GM12878 (cell line): ENCODE data around the gene TRMT10C. TPM values are rescaled to one million over a fixed set of nuclear protein-coding genes. Genes with fewer than 3 reads are reported as not detected.

Experiments used
- ATF2 ChIP-seq: IDR thresholded peaks from 2 replicates; pipeline ENCODE4 v1.6.1; 2012; ENCODE audit warnings: low read length, inconsistent platforms
- ATF7 ChIP-seq: fragments of 450-650 bp; IDR thresholded peaks from 2 replicates; pipeline ENCODE4 v1.6.1; 2016; ENCODE audit warnings: low read depth, mild to moderate bottlenecking
- BCL11A ChIP-seq: IDR thresholded peaks from 2 replicates; pipeline ENCODE4 v1.6.1; 2011; ENCODE audit warnings: low read depth, low read length
- BCLAF1 ChIP-seq: fragments of 450-650 bp; IDR thresholded peaks from 2 replicates; pipeline ENCODE4 v1.6.1; 2017; ENCODE audit warnings: antibody characterized with exemption, mild to moderate bottlenecking, moderate library complexity
- CREM ChIP-seq: IDR thresholded peaks from 2 replicates; pipeline ENCODE4 v1.6.1; 2014; ENCODE audit warnings: antibody characterized with exemption, low read depth
- ESRRA ChIP-seq: IDR thresholded peaks from 2 replicates; pipeline ENCODE4 v1.6.1; 2012; ENCODE audit warnings: mild to moderate bottlenecking, low read length, improper control_type of control experiment
- FOXM1 ChIP-seq: IDR thresholded peaks from 2 replicates; pipeline ENCODE4 v1.6.1; 2012; ENCODE audit warnings: low read depth, mild to moderate bottlenecking, inconsistent platforms, low read length, moderate library complexity
- JUNB ChIP-seq: IDR thresholded peaks from 2 replicates; pipeline ENCODE4 v1.6.1; 2016; ENCODE audit warnings: antibody characterized with exemption, mild to moderate bottlenecking
- KDM1A ChIP-seq: fragments of 200-600 bp; sonication (generic); IDR thresholded peaks from 2 replicates; pipeline ENCODE4 v1.6.1; 2016; ENCODE audit warnings: borderline replicate concordance
- NFYA ChIP-seq: IDR thresholded peaks from 2 replicates; pipeline ENCODE4 v1.6.1; 2011; ENCODE audit warnings: low read depth, mild to moderate bottlenecking, low read length, improper control_type of control experiment, borderline replicate concordance
- POU2F2 ChIP-seq: IDR thresholded peaks from 3 replicates; pipeline ENCODE4 v1.6.1; 2011; ENCODE audit warnings: low read depth, mild to moderate bottlenecking, low read length, borderline replicate concordance
- PRDM15 ChIP-seq: fragments of 450-650 bp; formaldehyde crosslinking; IDR thresholded peaks from 2 replicates; pipeline ENCODE4 v1.4.0; 2020; ENCODE audit warnings: mild to moderate bottlenecking, moderate library complexity
- RAD51 ChIP-seq: fragments of 450-650 bp; IDR thresholded peaks from 2 replicates; pipeline ENCODE4 v1.6.1; 2016; ENCODE audit warnings: moderate library complexity, mild to moderate bottlenecking, inconsistent platforms
- SKIL ChIP-seq: fragments of 450-650 bp; IDR thresholded peaks from 2 replicates; pipeline ENCODE4 v1.6.1; 2017; ENCODE audit warnings: mild to moderate bottlenecking, low read depth, inconsistent platforms; ENCODE audit not compliant: poor library complexity, severe bottlenecking
- SMAD1 ChIP-seq: fragments of 450-650 bp; IDR thresholded peaks from 2 replicates; pipeline ENCODE4 v1.6.1; 2018; ENCODE audit warnings: mild to moderate bottlenecking, low read depth; ENCODE audit not compliant: partially characterized antibody
- polyA plus RNA-seq, 11 experiments: library from polyadenylated mRNA; depleted of rRNA in 4 of 11; unstranded in 6 of 11; stranded (reverse) in 5 of 11; fragments of >200 nt; fragmentation: Nextera tagmentation in 4 of 11; fragmentation: Illumina TruSeq in 1 of 11; extraction: Ambion mirVana in 4 of 11; extraction: Trizol in 1 of 11; gene quantifications; 1 replicate in 1 of 11; 2 replicates in 10 of 11; pipeline versions ENCODE4 v1.2.1 to v1.2.3, GENCODE V29; 2011 to 2016; ENCODE audit warnings: inconsistent platforms in 2 of 11, missing spikeins in 2 of 11, low read depth in 1 of 11
- total RNA-seq, 4 experiments: library from RNA; depleted of rRNA in 3 of 4; stranded (reverse); fragments of >200 nt in 3 of 4; fragmentation: Illumina TruSeq in 1 of 4; extraction: Trizol in 1 of 4; gene quantifications; 2 replicates each; pipeline versions ENCODE4 v1.2.1 to v1.2.3, GENCODE V29; 2013 to 2021
- TF ChIP-seq, protein P1 (sequence below): IDR thresholded peaks from 2 replicates; pipeline ENCODE4 v1.6.1; 2012; ENCODE audit warnings: low read depth, low read length, improper control_type of control experiment

Gene TRMT10C
- total and polyA plus RNA-seq, 10 of the 15 experiments (the other 5 are each of a cell fraction or from before 2014, with no cell fraction given) = 33.0 to 82.1 (median 47.1) TPM

GRCh38 chr3:101518421-101518871 is 43.2 kb upstream of the TRMT10C start (continued):
- TF ChIP-seq SMAD1 (no peak), ATF2 (peak; percentile 91), KDM1A (no peak), RAD51 (0 out of 2 replicates have a peak, but pooled peaks have one; percentile 30), BCLAF1 (no peak), ATF7 (peak; percentile 79), BCL11A (peak; percentile 79), JUNB (peak; percentile 96), PRDM15 (no peak), POU2F2 (0 out of 3 replicates have a peak, but pooled peaks have one; percentile 48), CREM (peak; percentile 79), FOXM1 (peak; percentile 75; the same call in 1 of the 2 replicates), NFYA (no peak), ESRRA (no peak), SKIL (peak; percentile 44)
- TF ChIP-seq, protein P1, sequence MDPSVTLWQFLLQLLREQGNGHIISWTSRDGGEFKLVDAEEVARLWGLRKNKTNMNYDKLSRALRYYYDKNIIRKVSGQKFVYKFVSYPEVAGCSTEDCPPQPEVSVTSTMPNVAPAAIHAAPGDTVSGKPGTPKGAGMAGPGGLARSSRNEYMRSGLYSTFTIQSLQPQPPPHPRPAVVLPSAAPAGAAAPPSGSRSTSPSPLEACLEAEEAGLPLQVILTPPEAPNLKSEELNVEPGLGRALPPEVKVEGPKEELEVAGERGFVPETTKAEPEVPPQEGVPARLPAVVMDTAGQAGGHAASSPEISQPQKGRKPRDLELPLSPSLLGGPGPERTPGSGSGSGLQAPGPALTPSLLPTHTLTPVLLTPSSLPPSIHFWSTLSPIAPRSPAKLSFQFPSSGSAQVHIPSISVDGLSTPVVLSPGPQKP = no peak
